ENCODE results near the gene URI1.
A peak's percentile ranks its signal among the peaks of the same experiment; 100 is the strongest.

URI1 gene

GRCh38 chr19:29992233-29992867 is 50.3 kb downstream of the URI1 start:
- Histone ChIP-seq H3K4me3 (ENCODE audit: low read length) (no peak overlapping the region), H3K27me3 (ENCODE audit: control insufficient read depth, insufficient read depth, low read length) (no peaks in the 10 kb centered on the region; the same call in 1 of the 2 replicates), H3K27ac (ENCODE audit: low read length) (no peak overlapping the region), H3K9me3 (ENCODE audit: control insufficient read depth, insufficient read depth, low read length) (no peaks in the 10 kb centered on the region), H3K4me1 (ENCODE audit: control insufficient read depth, insufficient read depth, low read length) (no peaks in the 10 kb centered on the region), H3K36me3 (ENCODE audit: control insufficient read depth, insufficient read depth, low read length) (no peaks in the 10 kb centered on the region; the same call in 1 of the 2 replicates)
- DNase-seq (ENCODE audit: low read depth, low spot score): no peak
- no CpG with 5 or more reads among the region's 6 CpGs for WGBS (ENCODE audit: insufficient coverage, insufficient read length)

DNA sequence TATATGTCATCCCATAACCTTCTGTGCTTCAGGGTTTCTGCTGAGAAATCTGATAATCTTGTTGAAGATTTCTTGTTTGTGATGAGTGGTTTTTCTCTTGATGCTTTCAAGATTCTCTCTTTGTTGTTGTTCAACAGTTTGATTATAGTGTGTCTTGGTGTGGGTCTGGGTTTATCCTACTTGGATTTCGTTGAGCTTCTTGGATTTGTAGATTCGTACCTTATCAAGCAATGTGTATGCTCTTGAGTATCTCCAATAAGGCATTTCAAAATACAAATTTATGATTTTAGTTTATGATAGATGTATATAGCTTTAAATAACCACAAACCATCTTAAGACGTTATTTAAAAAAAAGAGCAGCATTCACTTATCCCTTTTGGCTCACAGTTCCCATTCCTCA is 57.5 kb downstream of the URI1 start:
- DNase-seq (ENCODE audit: low read depth, low spot score): no peak
- H3K27ac ChIP-seq (ENCODE audit: low read length): no peak overlapping the region
- H3K9me3 ChIP-seq (ENCODE audit: control insufficient read depth, insufficient read depth, low read length): no peaks in the 10 kb centered on the region
- no peak overlapping the region for H3K4me3 ChIP-seq (ENCODE audit: low read length)
- no peaks in the 10 kb centered on the region for H3K27me3 ChIP-seq (ENCODE audit: control insufficient read depth, insufficient read depth, low read length)
- H3K4me1 ChIP-seq (ENCODE audit: control insufficient read depth, insufficient read depth, low read length): no peaks in the 10 kb centered on the region; the same call in 1 of the 2 replicates
- WGBS (ENCODE audit: insufficient coverage, insufficient read length): no CpG with 5 or more reads among the region's 3 CpGs
- H3K36me3 ChIP-seq (ENCODE audit: control insufficient read depth, insufficient read depth, low read length): no peaks in the 10 kb centered on the region

DNA sequence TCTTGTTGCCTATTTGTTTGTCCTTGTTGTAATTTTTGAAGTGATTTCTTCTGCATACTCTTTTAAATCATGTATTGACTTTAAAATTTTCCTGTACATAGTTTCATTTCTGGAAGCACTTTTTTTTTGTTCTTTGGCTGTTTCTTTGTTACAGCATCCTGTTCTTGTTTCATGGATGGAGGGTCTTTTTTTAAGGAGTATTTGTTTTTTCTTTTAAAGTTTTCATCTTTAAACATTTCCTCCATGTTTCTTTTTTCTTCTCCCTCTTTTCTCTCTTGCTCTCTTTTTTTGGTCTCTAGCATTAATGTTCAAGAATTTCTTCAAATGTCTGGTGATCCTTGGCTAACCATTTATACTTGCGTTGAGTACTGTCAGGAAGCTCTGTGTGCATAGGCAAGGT is 58.8 kb downstream of the URI1 start:
- Histone ChIP-seq H3K36me3 (ENCODE audit: control insufficient read depth, insufficient read depth, low read length) (no peaks in the 10 kb centered on the region), H3K9me3 (ENCODE audit: control insufficient read depth, insufficient read depth, low read length) (no peaks in the 10 kb centered on the region), H3K27me3 (ENCODE audit: control insufficient read depth, insufficient read depth, low read length) (no peaks in the 10 kb centered on the region), H3K4me3 (ENCODE audit: low read length) (no peak overlapping the region), H3K27ac (ENCODE audit: low read length) (no peak overlapping the region), H3K4me1 (ENCODE audit: control insufficient read depth, insufficient read depth, low read length) (no peaks in the 10 kb centered on the region; the same call in 1 of the 2 replicates)
- whole genome bisulfite sequencing (ENCODE audit: insufficient coverage, insufficient read length): no CpG with 5 or more reads among the region's 1 CpG
- DNase-seq (ENCODE audit: low read depth, low spot score): no peak

DNA sequence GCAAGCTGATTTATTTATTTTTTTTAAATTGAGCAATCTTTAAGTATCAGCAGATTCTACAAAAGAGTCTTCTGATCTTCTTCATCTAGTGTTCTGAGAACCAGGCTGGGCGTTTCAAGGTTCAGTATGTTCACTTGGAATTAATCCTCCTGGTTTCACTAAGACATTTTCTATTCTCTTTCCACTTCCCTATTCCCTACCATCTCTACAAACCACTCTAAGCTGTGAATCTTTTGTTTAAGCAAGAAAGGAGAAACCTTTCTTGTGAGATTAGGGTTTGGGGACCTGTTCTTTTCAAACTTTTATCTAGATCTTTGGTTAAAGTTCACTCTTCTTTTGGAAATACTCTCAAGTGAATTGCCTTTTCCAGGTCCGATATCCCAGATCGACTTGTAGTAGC is 59.3 kb downstream of the URI1 start:
- no peaks in the 10 kb centered on the region for H3K27me3 ChIP-seq (ENCODE audit: control insufficient read depth, insufficient read depth, low read length)
- no peak overlapping the region for H3K4me3 ChIP-seq (ENCODE audit: low read length)
- H3K36me3 ChIP-seq (ENCODE audit: control insufficient read depth, insufficient read depth, low read length): no peaks in the 10 kb centered on the region
- no peak for DNase-seq (ENCODE audit: low read depth, low spot score)
- H3K27ac ChIP-seq (ENCODE audit: low read length): no peak overlapping the region
- H3K4me1 ChIP-seq (ENCODE audit: control insufficient read depth, insufficient read depth, low read length): no peaks in the 10 kb centered on the region; the same call in 1 of the 2 replicates
- H3K9me3 ChIP-seq (ENCODE audit: control insufficient read depth, insufficient read depth, low read length): no peaks in the 10 kb centered on the region
- WGBS (ENCODE audit: insufficient coverage, insufficient read length): no CpG with 5 or more reads among the region's 3 CpGs

DNA sequence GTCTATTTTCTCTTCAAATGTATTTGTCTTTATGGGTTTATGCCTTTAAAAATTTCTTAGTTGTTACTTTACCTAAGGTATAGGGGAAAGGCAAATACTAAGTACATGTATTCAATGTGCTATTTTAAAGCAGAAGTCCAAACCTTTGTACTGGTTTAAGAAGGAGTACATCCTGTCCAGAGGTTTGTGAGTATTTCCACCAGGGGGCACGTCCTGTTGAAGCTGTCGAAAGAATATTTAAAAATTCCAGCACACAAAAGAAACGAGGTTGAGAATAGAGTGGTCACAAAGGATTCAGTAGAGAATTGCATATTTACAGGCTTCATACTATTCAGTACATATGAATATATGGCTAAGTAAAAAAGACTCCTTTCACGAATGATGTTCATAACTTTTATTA is 59.8 kb downstream of the URI1 start:
- no peak overlapping the region for H3K4me3 ChIP-seq (ENCODE audit: low read length)
- no peak for DNase-seq (ENCODE audit: low read depth, low spot score)
- no peaks in the 10 kb centered on the region for H3K36me3 ChIP-seq (ENCODE audit: control insufficient read depth, insufficient read depth, low read length)
- H3K9me3 ChIP-seq (ENCODE audit: control insufficient read depth, insufficient read depth, low read length): no peaks in the 10 kb centered on the region
- no peaks in the 10 kb centered on the region for H3K27me3 ChIP-seq (ENCODE audit: control insufficient read depth, insufficient read depth, low read length)
- H3K27ac ChIP-seq (ENCODE audit: low read length): no peak overlapping the region
- no CpG with 5 or more reads among the region's 4 CpGs for WGBS (ENCODE audit: insufficient coverage, insufficient read length)
- no peaks in the 10 kb centered on the region; the same call in 1 of the 2 replicates for H3K4me1 ChIP-seq (ENCODE audit: control insufficient read depth, insufficient read depth, low read length)

GRCh38 chr19:30003866-30004265 is 61.8 kb downstream of the URI1 start:
- DNase-seq (ENCODE audit: low read depth, low spot score): no peak
- Histone ChIP-seq H3K27me3 (ENCODE audit: control insufficient read depth, insufficient read depth, low read length) (no peaks in the 10 kb centered on the region), H3K4me1 (ENCODE audit: control insufficient read depth, insufficient read depth, low read length) (no peaks in the 10 kb centered on the region), H3K9me3 (ENCODE audit: control insufficient read depth, insufficient read depth, low read length) (no peaks in the 10 kb centered on the region), H3K27ac (ENCODE audit: low read length) (no peak overlapping the region), H3K4me3 (ENCODE audit: low read length) (no peak overlapping the region), H3K36me3 (ENCODE audit: control insufficient read depth, insufficient read depth, low read length) (no peaks in the 10 kb centered on the region)
- no CpG with 5 or more reads among the region's 6 CpGs for WGBS (ENCODE audit: insufficient coverage, insufficient read length)

- Histone ChIP-seq H3K27ac (ENCODE audit: low read length) (no peak overlapping the region), H3K9me3 (ENCODE audit: control insufficient read depth, insufficient read depth, low read length) (no peaks in the 10 kb centered on the region), H3K4me1 (ENCODE audit: control insufficient read depth, insufficient read depth, low read length) (no peaks in the 10 kb centered on the region), H3K4me3 (ENCODE audit: low read length) (no peak overlapping the region), H3K36me3 (ENCODE audit: control insufficient read depth, insufficient read depth, low read length) (no peaks in the 10 kb centered on the region), H3K27me3 (ENCODE audit: control insufficient read depth, insufficient read depth, low read length) (no peaks in the 10 kb centered on the region)
- DNase-seq (ENCODE audit: low read depth, low spot score): no peak
- WGBS (ENCODE audit: insufficient coverage, insufficient read length): no CpG with 5 or more reads among the region's 1 CpG
Measured at GRCh38 chr19:30004403-30004802, 62.4 kb downstream of the URI1 start.

DNA sequence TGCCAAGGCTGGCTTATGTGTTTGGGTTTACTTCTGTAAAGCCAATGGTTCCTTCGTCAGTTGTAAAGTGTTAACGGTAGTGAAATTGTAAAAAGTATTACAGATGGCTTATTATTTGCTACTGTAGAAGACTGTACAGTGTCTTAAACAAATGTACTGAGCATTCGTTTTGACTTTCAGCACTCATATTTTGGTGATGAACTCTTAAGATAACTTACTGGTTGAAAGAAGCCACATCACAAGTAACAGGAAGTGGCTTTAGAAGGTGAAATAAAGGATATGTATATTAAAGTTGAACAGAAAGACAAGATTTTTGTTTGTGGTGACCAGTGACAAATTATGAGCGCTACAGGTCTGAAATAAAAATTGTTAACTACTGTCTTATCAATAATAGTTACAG is 64.2 kb downstream of the URI1 start:
- no peaks in the 10 kb centered on the region for H3K27me3 ChIP-seq (ENCODE audit: control insufficient read depth, insufficient read depth, low read length)
- no peak overlapping the region for H3K27ac ChIP-seq (ENCODE audit: low read length)
- no peaks in the 10 kb centered on the region for H3K4me1 ChIP-seq (ENCODE audit: control insufficient read depth, insufficient read depth, low read length)
- no peaks in the 10 kb centered on the region for H3K36me3 ChIP-seq (ENCODE audit: control insufficient read depth, insufficient read depth, low read length)
- no peak overlapping the region for H3K4me3 ChIP-seq (ENCODE audit: low read length)
- no peaks in the 10 kb centered on the region for H3K9me3 ChIP-seq (ENCODE audit: control insufficient read depth, insufficient read depth, low read length)
- no CpG with 5 or more reads among the region's 4 CpGs for WGBS (ENCODE audit: insufficient coverage, insufficient read length)
- no peak for DNase-seq (ENCODE audit: low read depth, low spot score)

GRCh38 chr19:30008169-30008568 is 66.1 kb downstream of the URI1 start:
- Histone ChIP-seq H3K4me3 (ENCODE audit: low read length) (no peak overlapping the region), H3K36me3 (ENCODE audit: control insufficient read depth, insufficient read depth, low read length) (no peaks in the 10 kb centered on the region), H3K27me3 (ENCODE audit: control insufficient read depth, insufficient read depth, low read length) (no peaks in the 10 kb centered on the region), H3K4me1 (ENCODE audit: control insufficient read depth, insufficient read depth, low read length) (no peaks in the 10 kb centered on the region), H3K27ac (ENCODE audit: low read length) (no peak overlapping the region), H3K9me3 (ENCODE audit: control insufficient read depth, insufficient read depth, low read length) (no peaks in the 10 kb centered on the region)
- WGBS (ENCODE audit: insufficient coverage, insufficient read length): no CpG with 5 or more reads among the region's 2 CpGs
- no peak for DNase-seq (ENCODE audit: low read depth, low spot score)

DNA sequence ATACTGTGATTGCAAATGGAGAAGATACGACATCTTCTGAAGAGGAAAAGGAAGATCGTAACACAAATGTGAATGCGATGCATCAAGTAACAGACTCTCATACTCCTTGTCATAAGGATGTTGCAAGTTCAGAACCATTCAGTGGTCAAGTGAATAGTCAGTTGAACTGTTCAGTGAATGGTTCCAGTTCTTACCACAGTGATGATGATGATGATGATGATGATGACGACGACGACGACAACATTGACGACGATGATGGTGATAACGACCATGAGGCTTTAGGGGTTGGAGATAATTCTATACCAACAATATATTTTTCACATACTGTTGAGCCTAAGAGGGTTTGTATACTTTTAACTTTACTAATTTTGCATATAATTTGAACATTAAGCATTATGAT is 67.0 kb downstream of the URI1 start:
- H3K36me3 ChIP-seq (ENCODE audit: control insufficient read depth, insufficient read depth, low read length): no peaks in the 10 kb centered on the region
- H3K4me1 ChIP-seq (ENCODE audit: control insufficient read depth, insufficient read depth, low read length): no peaks in the 10 kb centered on the region
- H3K27ac ChIP-seq (ENCODE audit: low read length): no peak overlapping the region
- H3K27me3 ChIP-seq (ENCODE audit: control insufficient read depth, insufficient read depth, low read length): no peaks in the 10 kb centered on the region
- no peak overlapping the region for H3K4me3 ChIP-seq (ENCODE audit: low read length)
- DNase-seq (ENCODE audit: low read depth, low spot score): no peak
- no CpG with 5 or more reads among the region's 10 CpGs for WGBS (ENCODE audit: insufficient coverage, insufficient read length)
- H3K9me3 ChIP-seq (ENCODE audit: control insufficient read depth, insufficient read depth, low read length): no peaks in the 10 kb centered on the region

GRCh38 chr19:30011051-30011578 is 69.1 kb downstream of the URI1 start:
- Histone ChIP-seq H3K9me3 (ENCODE audit: control insufficient read depth, insufficient read depth, low read length) (no peaks in the 10 kb centered on the region), H3K27ac (ENCODE audit: low read length) (no peak overlapping the region), H3K4me3 (ENCODE audit: low read length) (no peak overlapping the region), H3K36me3 (ENCODE audit: control insufficient read depth, insufficient read depth, low read length) (no peaks in the 10 kb centered on the region), H3K27me3 (ENCODE audit: control insufficient read depth, insufficient read depth, low read length) (no peaks in the 10 kb centered on the region), H3K4me1 (ENCODE audit: control insufficient read depth, insufficient read depth, low read length) (no peaks in the 10 kb centered on the region)
- WGBS (ENCODE audit: insufficient coverage, insufficient read length): no CpG with 5 or more reads among the region's 9 CpGs
- DNase-seq (ENCODE audit: low read depth, low spot score): peak; percentile 11
